Gastroesophageal sphincter (tissue), 4 donors: ENCODE data around the gene OTOGL. TPM values are rescaled to one million over a fixed set of nuclear protein-coding genes. Genes with fewer than 3 reads are reported as not detected.

Experiments used
- ATAC-seq: fragments of 150-250 bp; one replicate; pipeline ENCODE4 v1.9.1; 2016; ENCODE audit warnings: mild to moderate bottlenecking, moderate library complexity
- H3K27ac ChIP-seq, 4 donors: fragments of 200-600 bp; sonication (generic) in 3 of 4; 1 replicate in 3 of 4; 2 replicates in 1 of 4; pipeline ENCODE4 v1.5.1; 2016 to 2019
- H3K27me3 ChIP-seq: fragments of 200-600 bp; sonication (generic); one replicate; pipeline ENCODE4 v1.5.1; 2019
- H3K36me3 ChIP-seq, 2 donors: fragments of 200-600 bp; sonication (generic); one replicate each; pipeline ENCODE4 v1.5.1; 2019; ENCODE audit warnings: control low read depth in 1 of 2
- H3K4me1 ChIP-seq, 3 donors: fragments of 200-600 bp; sonication (generic); 1 replicate in 2 of 3; 2 replicates in 1 of 3; pipeline ENCODE4 v1.5.1; 2016 to 2019; ENCODE audit warnings: control low read depth in 2 of 3
- H3K4me3 ChIP-seq, 2 donors: fragments of 200-600 bp; sonication (generic); one replicate each; pipeline ENCODE4 v1.5.1; 2019; ENCODE audit warnings: mild to moderate bottlenecking in 1 of 2, moderate library complexity in 1 of 2
- H3K9me3 ChIP-seq, 3 donors: fragments of 200-600 bp; sonication (generic); one replicate each; pipeline ENCODE4 v1.5.1; 2017 to 2019; ENCODE audit warnings: control low read depth in 2 of 3
- EP300 ChIP-seq: sonication (generic); formaldehyde crosslinking; IDR thresholded peaks from one replicate; pipeline ENCODE4 v1.6.1; 2017; ENCODE audit warnings: antibody characterized with exemption, mild to moderate bottlenecking
- POLR2A ChIP-seq, 2 donors: fragments of 450-650 bp; IDR thresholded peaks; one replicate each; pipeline ENCODE4 v1.6.1; 2017; ENCODE audit warnings: antibody characterized with exemption in 2 of 2, mild to moderate bottlenecking in 2 of 2, moderate library complexity in 1 of 2
- POLR2AphosphoS5 ChIP-seq: sonication (generic); formaldehyde crosslinking; IDR thresholded peaks from one replicate; pipeline ENCODE4 v1.6.1; 2017; ENCODE audit warnings: antibody characterized with exemption
- WGBS, 2 donors: methylation state at CpG; one replicate each; pipeline ENCODE4 v1.1.5; 2018; ENCODE audit warnings: low coverage in 1 of 2; 5-methylcytosine and 5-hydroxymethylcytosine counted together
- total RNA-seq, 4 donors: library from RNA; depleted of rRNA; stranded (reverse); fragments of >200 nt; gene quantifications; one replicate each; pipeline ENCODE4 v1.1.0, GENCODE V29; 2016
- TF ChIP-seq, protein P1 (sequence below), 4 experiments: fragments of 200-600 bp in 2 of 4; fragments of 450-650 bp in 2 of 4; sonication (generic) in 1 of 4; IDR thresholded peaks; one replicate each; pipeline ENCODE4 v1.5.1; 2017 to 2019; ENCODE audit warnings: antibody characterized with exemption in 4 of 4, mild to moderate bottlenecking in 2 of 4, moderate library complexity in 2 of 4

The OTOGL gene
- total RNA-seq, 4 donors from 2014 or later: 0.47 to 1.7 (median 1.4) TPM

DNA sequence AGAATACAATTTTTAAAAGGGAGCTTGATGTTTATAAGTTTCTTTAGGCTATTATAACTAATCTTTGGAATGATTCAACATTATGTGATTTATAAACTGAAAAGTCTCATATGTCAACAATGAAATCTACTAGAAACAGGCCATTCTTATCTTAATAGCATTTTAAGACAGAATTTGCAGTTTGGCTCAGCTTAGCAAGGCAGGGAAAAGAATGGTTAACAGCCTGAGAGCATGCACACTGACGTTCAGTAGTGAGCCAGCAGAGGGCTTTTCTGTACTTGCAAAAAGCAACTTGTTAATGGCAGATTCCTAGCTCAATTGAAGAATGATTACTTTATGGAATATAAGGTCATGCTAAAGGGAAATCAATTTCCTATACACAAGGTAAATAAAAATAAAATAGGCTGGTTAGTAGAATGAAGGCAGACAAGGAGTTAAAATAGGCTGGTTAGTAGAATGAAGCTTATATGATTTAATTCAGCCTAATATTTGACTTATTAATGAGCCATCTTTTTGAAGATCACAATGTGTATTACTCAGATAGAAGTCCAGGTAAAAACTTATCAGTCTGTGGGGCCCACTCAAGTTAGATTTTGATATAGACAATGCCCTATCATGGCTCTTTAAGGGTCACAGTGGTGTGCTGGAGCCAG lies 95.9 kb downstream of the OTOGL start:
- peaks cover 0 to 15% (median 0%) of the 10 kb centered on the region in 3 donors for H3K4me1 ChIP-seq
- 0 to 25% methylated on average over 1 of the region's 1 CpG for WGBS, 2 donors
- no peak for ATAC-seq

DNA sequence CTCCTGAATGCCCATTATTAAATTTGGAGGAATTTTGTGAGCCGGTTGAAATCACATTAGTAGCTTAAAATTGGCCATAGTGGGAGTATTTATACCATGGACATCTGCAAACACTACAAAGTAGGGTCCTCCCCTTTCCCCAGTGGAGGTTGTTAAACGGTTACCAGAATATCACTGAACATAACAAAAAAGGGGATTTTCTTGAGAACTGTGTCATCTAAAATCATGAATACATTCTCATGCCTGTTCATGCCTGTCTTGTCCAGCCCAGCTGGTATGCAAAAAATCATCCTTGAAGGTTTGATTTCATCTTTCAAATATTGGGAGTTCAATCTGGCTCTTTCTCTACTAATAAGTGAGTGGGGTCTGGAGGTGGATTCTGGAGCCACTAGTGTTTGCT lies 96.4 kb downstream of the OTOGL start:
- no peaks in the 10 kb centered on the region for H3K9me3 ChIP-seq
- no peaks in the 10 kb centered on the region for H3K27me3 ChIP-seq
- H3K4me1 ChIP-seq: peaks cover 0 to 15% (median 0%) of the 10 kb centered on the region in 3 donors
- H3K36me3 ChIP-seq: no peaks in the 10 kb centered on the region
- 71 to 83% methylated on average over 2 of the region's 2 CpGs for WGBS, 2 donors
- no peak overlapping the region for H3K27ac ChIP-seq
- ATAC-seq: no peak
- TF ChIP-seq, protein P1, sequence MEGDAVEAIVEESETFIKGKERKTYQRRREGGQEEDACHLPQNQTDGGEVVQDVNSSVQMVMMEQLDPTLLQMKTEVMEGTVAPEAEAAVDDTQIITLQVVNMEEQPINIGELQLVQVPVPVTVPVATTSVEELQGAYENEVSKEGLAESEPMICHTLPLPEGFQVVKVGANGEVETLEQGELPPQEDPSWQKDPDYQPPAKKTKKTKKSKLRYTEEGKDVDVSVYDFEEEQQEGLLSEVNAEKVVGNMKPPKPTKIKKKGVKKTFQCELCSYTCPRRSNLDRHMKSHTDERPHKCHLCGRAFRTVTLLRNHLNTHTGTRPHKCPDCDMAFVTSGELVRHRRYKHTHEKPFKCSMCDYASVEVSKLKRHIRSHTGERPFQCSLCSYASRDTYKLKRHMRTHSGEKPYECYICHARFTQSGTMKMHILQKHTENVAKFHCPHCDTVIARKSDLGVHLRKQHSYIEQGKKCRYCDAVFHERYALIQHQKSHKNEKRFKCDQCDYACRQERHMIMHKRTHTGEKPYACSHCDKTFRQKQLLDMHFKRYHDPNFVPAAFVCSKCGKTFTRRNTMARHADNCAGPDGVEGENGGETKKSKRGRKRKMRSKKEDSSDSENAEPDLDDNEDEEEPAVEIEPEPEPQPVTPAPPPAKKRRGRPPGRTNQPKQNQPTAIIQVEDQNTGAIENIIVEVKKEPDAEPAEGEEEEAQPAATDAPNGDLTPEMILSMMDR (IDR thresholded peaks at IDR 0.05): no peak
- TF ChIP-seq POLR2AphosphoS5: no peak
- no peak for TF ChIP-seq POLR2A (IDR thresholded peaks at IDR 0.05)
- no peak for TF ChIP-seq EP300
- H3K4me3 ChIP-seq: no peak overlapping the region

More for the DNA sequence above, 95.9 kb downstream of the OTOGL start:
- H3K27me3 ChIP-seq: no peaks in the 10 kb centered on the region
- H3K27ac ChIP-seq: no peak overlapping the region
- no peak overlapping the region for H3K4me3 ChIP-seq
- H3K9me3 ChIP-seq: no peaks in the 10 kb centered on the region
- H3K36me3 ChIP-seq: no peaks in the 10 kb centered on the region
- TF ChIP-seq POLR2AphosphoS5: no peak
- no peak for TF ChIP-seq EP300
- TF ChIP-seq, protein P1 (IDR thresholded peaks at IDR 0.05): peak; percentile 49 to 66 (median 62)
- TF ChIP-seq POLR2A (IDR thresholded peaks at IDR 0.05): no peak

GRCh38 chr12:80196419-80196818 lies 97.1 kb downstream of the OTOGL start:
- 93% methylated on average over 2 of the region's 2 CpGs; no CpG with 5 or more reads in 1 of the 2 donors for WGBS, 2 donors
- no peak for ATAC-seq
- H3K9me3 ChIP-seq: no peaks in the 10 kb centered on the region
- no peak overlapping the region for H3K27ac ChIP-seq
- H3K36me3 ChIP-seq: no peaks in the 10 kb centered on the region
- no peaks in the 10 kb centered on the region for H3K27me3 ChIP-seq
- TF ChIP-seq, protein P1 (IDR thresholded peaks at IDR 0.05): no peak
- peaks cover 0 to 15% (median 0%) of the 10 kb centered on the region in 3 donors for H3K4me1 ChIP-seq
- H3K4me3 ChIP-seq: no peak overlapping the region

GRCh38 chr12:80198782-80199337 lies 99.5 kb downstream of the OTOGL start:
- Histone ChIP-seq H3K4me3 (no peak overlapping the region), H3K36me3 (no peaks in the 10 kb centered on the region), H3K27me3 (no peaks in the 10 kb centered on the region), H3K4me1 (peaks cover 0 to 11% (median 0%) of the 10 kb centered on the region in 3 donors), H3K27ac (no peak overlapping the region), H3K9me3 (no peaks in the 10 kb centered on the region)
- ATAC-seq: no peak
- TF ChIP-seq POLR2AphosphoS5 (no peak), POLR2A (IDR thresholded peaks at IDR 0.05) (no peak), EP300 (no peak)
- TF ChIP-seq, protein P1 (IDR thresholded peaks at IDR 0.05): no peak
- 100% methylated on average over 1 of the region's 1 CpG for WGBS, 2 donors

- Histone ChIP-seq H3K9me3 (no peaks in the 10 kb centered on the region), H3K4me1 (peaks cover 0 to 8% (median 0%) of the 10 kb centered on the region in 3 donors), H3K27ac (no peak overlapping the region), H3K4me3 (no peak overlapping the region), H3K36me3 (no peaks in the 10 kb centered on the region), H3K27me3 (no peaks in the 10 kb centered on the region)
- TF ChIP-seq POLR2AphosphoS5 (no peak), EP300 (no peak), POLR2A (IDR thresholded peaks at IDR 0.05) (no peak)
- TF ChIP-seq, protein P1 (IDR thresholded peaks at IDR 0.05): no peak
- ATAC-seq: no peak
Measured at GRCh38 chr12:80199931-80200330, 100.6 kb downstream of the OTOGL start.
